HepG2 (cell line): ENCODE results near the gene SND1. TPM values are rescaled to one million over a fixed set of nuclear protein-coding genes. Genes with fewer than 3 reads are reported as not detected.
"Not testable (repeated sequence)": the region's sequence is repeated elsewhere in the genome, so short reads cannot be mapped to it uniquely, and the experiment has no call there.

ENCODE experiments used
- ATAC-seq: fragments of 200-7000 bp; cut with Tn5 transposase; 3 replicates; pipeline ENCODE4 v1.9.1; 2020; ENCODE audit warnings: mild to moderate bottlenecking, moderate library complexity
- BruUV-seq: library from RNA; stranded (reverse); fragments of 400-500 nt; replicated peaks from 2 replicates; lab custom pipeline; 2021; lab: Mats Ljungman, UMichigan
- CTCF ChIA-PET: fragments of 300-600 bp; formaldehyde crosslinking; extraction: SDS; loops from one replicate; lab custom pipeline; 2021; ENCODE audit warnings: low total read pairs, inconsistent platforms, low intra/inter-chr PET ratio; lab: Yijun Ruan, JAX
- POLR2A ChIA-PET: fragments of 350-600 bp; sonication (Branson Sonifier 250); formaldehyde crosslinking; loops from one replicate; lab custom pipeline; 2020; ENCODE audit warnings: antibody characterized with exemption, inconsistent platforms; lab: Yijun Ruan, JAX
- DNase-seq: peaks from one replicate; pipeline ENCODE4 v3.0.0-alpha.2; 2015; ENCODE audit warnings: low spot score
- FAIRE-seq: peaks from 3 replicates; lab custom pipeline; 2011; peaks lifted over from hg19 to GRCh38; lab: Jason Lieb, UNC
- H2AFZ ChIP-seq: one replicate; pipeline ENCODE4 v1.6.1; 2011; ENCODE audit warnings: low read length, inconsistent platforms
- H3K27ac ChIP-seq: fragments of 300-600 bp; 3 replicates; pipeline ENCODE4 v1.8.0; 2011; ENCODE audit warnings: mixed run types, mild to moderate bottlenecking, mixed read lengths, low read length, inconsistent platforms; ENCODE audit not compliant: insufficient read depth; ENCODE audit errors: extremely low read length
- H3K27me3 ChIP-seq, 2 experiments: fragments of 200-600 bp in 1 of 2; 2 replicates in 1 of 2; 3 replicates in 1 of 2; pipeline versions ENCODE4 v1.6.0 to v1.8.0; 2011; ENCODE audit warnings: low read length in 2 of 2, mild to moderate bottlenecking in 2 of 2, moderate library complexity in 2 of 2, inconsistent platforms in 1 of 2; ENCODE audit not compliant: insufficient read depth in 2 of 2, control insufficient read depth in 1 of 2
- H3K36me3 ChIP-seq, 2 experiments: fragments of 200-600 bp in 1 of 2; replicated peaks in 1 of 2; 2 replicates in 1 of 2; 3 replicates in 1 of 2; pipeline versions ENCODE4 v1.5.1 to v1.8.0; 2011; ENCODE audit warnings: low read length in 2 of 2, inconsistent platforms in 1 of 2; ENCODE audit not compliant: insufficient read depth in 2 of 2, control insufficient read depth in 1 of 2
- H3K4me1 ChIP-seq: 2 replicates; pipeline ENCODE4 v1.5.1; 2012; ENCODE audit warnings: low read length, inconsistent platforms; ENCODE audit not compliant: insufficient read depth
- H3K4me2 ChIP-seq: 2 replicates; pipeline ENCODE4 v1.6.0; 2011; ENCODE audit warnings: low read depth, low read length, inconsistent platforms
- H3K4me3 ChIP-seq, 3 experiments: fragments of 200-600 bp in 1 of 3; sonication (generic), shearing (Covaris generic) in 1 of 3; replicated peaks in 1 of 3; 2 replicates each; pipeline ENCODE4 v1.5.1; 2011 to 2016; ENCODE audit warnings: low read length in 3 of 3, inconsistent platforms in 2 of 3, low read depth in 2 of 3, mild to moderate bottlenecking in 2 of 3, control low read depth in 1 of 3, mixed read lengths in 1 of 3; ENCODE audit not compliant: insufficient read depth in 1 of 3
- H3K79me2 ChIP-seq: one replicate; pipeline ENCODE4 v1.6.1; 2011; ENCODE audit warnings: low read length, inconsistent platforms; ENCODE audit not compliant: insufficient read depth
- H3K9ac ChIP-seq: 2 replicates; pipeline ENCODE4 v1.6.0; 2011; ENCODE audit warnings: mild to moderate bottlenecking, low read depth, low read length, inconsistent platforms; ENCODE audit not compliant: insufficient read depth
- H3K9me3 ChIP-seq: 2 replicates; pipeline ENCODE4 v1.5.1; 2012; ENCODE audit warnings: mild to moderate bottlenecking, low read length
- H4K20me1 ChIP-seq: 2 replicates; pipeline ENCODE4 v1.6.0; 2011; ENCODE audit warnings: inconsistent platforms, mild to moderate bottlenecking, low read length, moderate library complexity; ENCODE audit not compliant: insufficient read depth
- EP300 ChIP-seq, 3 experiments: sonication (generic) in 1 of 3; formaldehyde crosslinking in 1 of 3; IDR thresholded peaks; 2 replicates each; pipeline versions ENCODE4 v1.5.1 to v1.6.1; 2011 to 2020; ENCODE audit warnings: low read depth in 2 of 3, low read length in 2 of 3, borderline replicate concordance in 1 of 3, improper control_type of control experiment in 1 of 3, mild to moderate bottlenecking in 1 of 3, missing genetic modification reagents in 1 of 3, moderate library complexity in 1 of 3
- FOXC1 ChIP-seq: sonication (generic); formaldehyde crosslinking; IDR thresholded peaks from 2 replicates; pipeline ENCODE4 v1.8.0; 2022; ENCODE audit warnings: mild to moderate bottlenecking, missing genetic modification reagents, borderline replicate concordance
- PAX8 ChIP-seq: sonication (generic); formaldehyde crosslinking; IDR thresholded peaks from 2 replicates; pipeline ENCODE4 v1.8.0; 2022; ENCODE audit warnings: mild to moderate bottlenecking, missing genetic modification reagents, borderline replicate concordance
- POLR2G ChIP-seq: fragments of 200-400 bp; formaldehyde crosslinking; IDR thresholded peaks from 2 replicates; pipeline ENCODE4 v1.6.1; 2018; ENCODE audit warnings: mild to moderate bottlenecking, low read depth, low read length, moderate library complexity
- ZNF205 ChIP-seq: IDR thresholded peaks from 2 replicates; pipeline ENCODE4 v1.6.1; 2018; ENCODE audit warnings: missing biosample characterization, missing genetic modification reagents
- ZNF337 ChIP-seq: sonication (generic); formaldehyde crosslinking; IDR thresholded peaks from 2 replicates; pipeline ENCODE4 v1.5.1; 2020; ENCODE audit warnings: missing genetic modification reagents, low read depth, mild to moderate bottlenecking, borderline replicate concordance
- ZNF746 ChIP-seq: sonication (generic); formaldehyde crosslinking; IDR thresholded peaks from 2 replicates; pipeline ENCODE4 v1.8.0; 2022; ENCODE audit warnings: mild to moderate bottlenecking, missing genetic modification reagents
- ZNF747 ChIP-seq: sonication (generic); formaldehyde crosslinking; IDR thresholded peaks from 2 replicates; pipeline ENCODE4 v1.8.1; 2023; ENCODE audit warnings: missing genetic modification reagents, mild to moderate bottlenecking, borderline replicate concordance
- ZNF749 ChIP-seq: sonication (generic); formaldehyde crosslinking; IDR thresholded peaks from 2 replicates; pipeline ENCODE4 v1.8.0; 2022; ENCODE audit warnings: mild to moderate bottlenecking, missing genetic modification reagents, moderate library complexity, borderline replicate concordance
- ZNF790 ChIP-seq: sonication (generic); formaldehyde crosslinking; IDR thresholded peaks from 2 replicates; pipeline ENCODE4 v1.8.0; 2022; ENCODE audit warnings: missing genetic modification reagents, mild to moderate bottlenecking, borderline replicate concordance
- ZSCAN31 ChIP-seq: sonication (generic); formaldehyde crosslinking; IDR thresholded peaks from 2 replicates; pipeline ENCODE4 v1.5.0; 2020; ENCODE audit warnings: low read depth, mild to moderate bottlenecking, missing genetic modification reagents
- WGBS: methylation state at CpG from one replicate; pipeline ENCODE4 v1.1.6; 2017; ENCODE audit warnings: low lambda C conversion rate; 5-methylcytosine and 5-hydroxymethylcytosine counted together
- in situ Hi-C: cut with HindIII; loops from 2 replicates; pipeline ENCODE4 v1.10.0; 2017; ENCODE audit warnings: low pct_unique_long_range_greater_than_20kb; ENCODE audit not compliant: extremely low pct_ligation_motif_present
- intact Hi-C: fragments of 100-400 bp; cut with micrococcal nuclease; formaldehyde crosslinking; loops from one replicate; pipeline ENCODE4 v1.10.0; 2022; ENCODE audit not compliant: unreplicated experiment
- polyA plus RNA-seq, 8 experiments: library from polyadenylated mRNA; depleted of rRNA in 3 of 8; stranded (reverse) in 7 of 8; unstranded in 1 of 8; fragments of >200 nt; fragmentation: Illumina TruSeq in 4 of 8; extraction: Trizol in 4 of 8; gene quantifications; 2 replicates each; pipeline versions ENCODE4 v1.2.1 to v1.2.3, GENCODE V29; 2011 to 2016; ENCODE audit warnings: low read depth in 4 of 8, missing spikeins in 1 of 8, mixed read lengths in 1 of 8; ENCODE audit not compliant: insufficient read depth in 1 of 8
- total RNA-seq, 5 experiments: library from RNA; depleted of rRNA; stranded (reverse); fragments of >200 nt; fragmentation: Illumina TruSeq; extraction: Trizol; gene quantifications; 2 replicates each; pipeline ENCODE4 v1.2.3, GENCODE V29; 2016; ENCODE audit warnings: low read depth in 1 of 5
- TF ChIP-seq, protein P1 (sequence below): IDR thresholded peaks from 2 replicates; pipeline ENCODE4 v1.6.1; 2016; ENCODE audit warnings: mild to moderate bottlenecking
- TF ChIP-seq, protein P2 (sequence below): IDR thresholded peaks from 2 replicates; pipeline ENCODE4 v1.6.1; 2018; ENCODE audit warnings: missing genetic modification reagents
- TF ChIP-seq, protein P3 (sequence below): sonication (generic); formaldehyde crosslinking; IDR thresholded peaks from 2 replicates; pipeline ENCODE4 v1.9.0; 2021; ENCODE audit warnings: missing genetic modification reagents, mild to moderate bottlenecking, borderline replicate concordance

Gene SND1
- total and polyA plus RNA-seq, 2 of the 13 experiments (the other 11 are each of a cell fraction or from before 2014, with no cell fraction given), result 110 to 182 TPM

DNA sequence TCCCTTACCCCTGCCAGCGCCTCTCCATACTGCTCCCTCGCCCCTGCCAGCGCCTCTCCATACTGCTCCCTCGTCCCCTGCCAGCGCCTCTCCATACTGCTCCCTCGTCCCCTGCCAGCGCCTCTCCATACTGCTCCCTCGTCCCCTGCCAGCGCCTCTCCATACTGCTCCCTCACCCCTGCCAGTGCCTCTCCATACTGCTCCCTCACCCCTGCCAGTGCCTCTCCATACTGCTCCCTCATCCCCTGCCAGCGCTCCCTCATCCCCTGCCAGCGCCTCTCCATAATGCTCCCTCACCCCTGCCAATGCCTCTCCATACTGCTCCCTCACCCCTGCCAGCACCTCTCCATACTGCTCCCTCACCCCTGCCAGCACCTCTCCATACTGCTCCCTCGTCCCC, 455.5 kb downstream of the SND1 start:
- ATAC-seq, H3K4me1 ChIP-seq, H3K9ac ChIP-seq, H3K27ac ChIP-seq, H4K20me1 ChIP-seq, FAIRE-seq, H2AFZ ChIP-seq, CTCF ChIA-PET, DNase-seq, H3K79me2 ChIP-seq, POLR2A ChIA-PET, H3K4me3 ChIP-seq, BruUV-seq, in situ Hi-C loops, H3K36me3 ChIP-seq, intact Hi-C loops, H3K4me2 ChIP-seq, H3K9me3 ChIP-seq: not testable (repeated sequence)
- WGBS, result 43% methylated on average over 12 of the region's 12 CpGs
- peaks cover 2 to 35% of the 10 kb centered on the region in 2 experiments for H3K27me3 ChIP-seq

DNA sequence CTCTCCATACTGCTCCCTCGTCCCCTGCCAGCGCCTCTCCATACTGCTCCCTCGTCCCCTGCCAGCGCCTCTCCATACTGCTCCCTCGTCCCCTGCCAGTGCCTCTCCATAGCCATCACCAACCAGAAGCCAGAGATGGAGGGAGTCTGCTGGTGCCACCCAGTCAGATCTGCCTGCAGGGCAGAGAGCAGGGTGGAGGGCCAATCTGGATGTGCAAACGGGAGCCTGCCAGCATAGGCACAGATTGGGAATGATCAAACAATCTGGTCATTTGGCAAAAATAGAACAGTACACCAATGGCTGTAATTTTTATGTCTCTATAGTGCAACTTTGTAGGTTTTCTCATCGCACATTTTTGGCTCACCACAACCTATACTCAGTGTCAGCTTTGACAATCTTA, 456.1 kb downstream of the SND1 start:
- no peak overlapping the region for H3K4me3 ChIP-seq
- 43% methylated on average over 7 of the region's 7 CpGs for WGBS
- H3K79me2 ChIP-seq, result no peaks in the 10 kb centered on the region
- no peaks in the 10 kb centered on the region for H4K20me1 ChIP-seq
- ChIA-PET CTCF (no interaction called here), POLR2A (no interaction called here)
- H3K27me3 ChIP-seq, result peaks cover 2 to 38% of the 10 kb centered on the region in 2 experiments
- no peak for ATAC-seq
- H3K9ac ChIP-seq, result no peak overlapping the region
- no peak overlapping the region for H3K27ac ChIP-seq
- DNase-seq, result no peak
- in situ Hi-C loops (no loop called here), intact Hi-C loops (no loop called here)
- H3K4me2 ChIP-seq, result no peak overlapping the region
- no TSS peak for BruUV-seq
- no peak overlapping the region for H2AFZ ChIP-seq
- no peaks in the 10 kb centered on the region for H3K36me3 ChIP-seq
- H3K4me1 ChIP-seq, result peaks cover 3% of the 10 kb centered on the region
- no peaks in the 10 kb centered on the region for H3K9me3 ChIP-seq
- FAIRE-seq, result no peak
- TF ChIP-seq ZNF747 (CRISPR knock-in tag) (no peak), ZNF790 (CRISPR knock-in tag) (no peak), EP300 (IDR thresholded peaks at IDR 0.05; ENCODE audit: low read depth in 2 of 2, low read length in 2 of 2) (no peak), EP300 (CRISPR knock-in tag; IDR thresholded peaks at IDR 0.05; ENCODE audit: borderline replicate concordance) (no peak), FOXC1 (CRISPR knock-in tag) (no peak), ZNF746 (no peak), ZNF749 (CRISPR knock-in tag) (no peak), ZSCAN31 (CRISPR knock-in tag) (no peak), PAX8 (CRISPR knock-in tag) (no peak), ZNF205 (no peak), POLR2G (no peak), ZNF337 (CRISPR knock-in tag) (no peak)
- TF ChIP-seq, protein P1, sequence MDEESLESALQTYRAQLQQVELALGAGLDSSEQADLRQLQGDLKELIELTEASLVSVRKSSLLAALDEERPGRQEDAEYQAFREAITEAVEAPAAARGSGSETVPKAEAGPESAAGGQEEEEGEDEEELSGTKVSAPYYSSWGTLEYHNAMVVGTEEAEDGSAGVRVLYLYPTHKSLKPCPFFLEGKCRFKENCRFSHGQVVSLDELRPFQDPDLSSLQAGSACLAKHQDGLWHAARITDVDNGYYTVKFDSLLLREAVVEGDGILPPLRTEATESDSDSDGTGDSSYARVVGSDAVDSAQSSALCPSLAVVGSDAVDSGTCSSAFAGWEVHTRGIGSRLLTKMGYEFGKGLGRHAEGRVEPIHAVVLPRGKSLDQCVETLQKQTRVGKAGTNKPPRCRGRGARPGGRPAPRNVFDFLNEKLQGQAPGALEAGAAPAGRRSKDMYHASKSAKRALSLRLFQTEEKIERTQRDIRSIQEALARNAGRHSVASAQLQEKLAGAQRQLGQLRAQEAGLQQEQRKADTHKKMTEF (CRISPR knock-in tag), result no peak
- TF ChIP-seq, protein P2, sequence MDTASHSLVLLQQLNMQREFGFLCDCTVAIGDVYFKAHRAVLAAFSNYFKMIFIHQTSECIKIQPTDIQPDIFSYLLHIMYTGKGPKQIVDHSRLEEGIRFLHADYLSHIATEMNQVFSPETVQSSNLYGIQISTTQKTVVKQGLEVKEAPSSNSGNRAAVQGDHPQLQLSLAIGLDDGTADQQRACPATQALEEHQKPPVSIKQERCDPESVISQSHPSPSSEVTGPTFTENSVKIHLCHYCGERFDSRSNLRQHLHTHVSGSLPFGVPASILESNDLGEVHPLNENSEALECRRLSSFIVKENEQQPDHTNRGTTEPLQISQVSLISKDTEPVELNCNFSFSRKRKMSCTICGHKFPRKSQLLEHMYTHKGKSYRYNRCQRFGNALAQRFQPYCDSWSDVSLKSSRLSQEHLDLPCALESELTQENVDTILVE (CRISPR knock-in tag), result no peak
- TF ChIP-seq, protein P3, sequence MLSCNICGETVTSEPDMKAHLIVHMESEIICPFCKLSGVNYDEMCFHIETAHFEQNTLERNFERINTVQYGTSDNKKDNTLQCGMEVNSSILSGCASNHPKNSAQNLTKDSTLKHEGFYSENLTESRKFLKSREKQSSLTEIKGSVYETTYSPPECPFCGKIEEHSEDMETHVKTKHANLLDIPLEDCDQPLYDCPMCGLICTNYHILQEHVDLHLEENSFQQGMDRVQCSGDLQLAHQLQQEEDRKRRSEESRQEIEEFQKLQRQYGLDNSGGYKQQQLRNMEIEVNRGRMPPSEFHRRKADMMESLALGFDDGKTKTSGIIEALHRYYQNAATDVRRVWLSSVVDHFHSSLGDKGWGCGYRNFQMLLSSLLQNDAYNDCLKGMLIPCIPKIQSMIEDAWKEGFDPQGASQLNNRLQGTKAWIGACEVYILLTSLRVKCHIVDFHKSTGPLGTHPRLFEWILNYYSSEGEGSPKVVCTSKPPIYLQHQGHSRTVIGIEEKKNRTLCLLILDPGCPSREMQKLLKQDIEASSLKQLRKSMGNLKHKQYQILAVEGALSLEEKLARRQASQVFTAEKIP, result no peak
